HK-2 (cell line): Measurements from ENCODE around the gene ETS1.
A peak's percentile ranks its signal among the peaks of the same experiment; 100 is the strongest.

ENCODE experiments used
- DNase-seq: peaks from one replicate; pipeline ENCODE4 v3.0.0-alpha.2; 2018; ENCODE audit not compliant: unreplicated experiment

Gene ETS1

GRCh38 chr11:128568166-128568778, 19.1 kb downstream of the ETS1 start:
- no peak for DNase-seq

GRCh38 chr11:128567130-128567529, 20.2 kb downstream of the ETS1 start:
- DNase-seq: no peak

GRCh38 chr11:128565881-128566280, 21.5 kb downstream of the ETS1 start:
- DNase-seq: no peak

- no peak for DNase-seq
These were observed 22.6 kb downstream of the ETS1 start for GRCh38 chr11:128564642-128565245.

GRCh38 chr11:128563942-128564641, 23.3 kb downstream of the ETS1 start:
- DNase-seq: no peak

GRCh38 chr11:128563308-128563707, 24.1 kb downstream of the ETS1 start:
- no peak for DNase-seq

- DNase-seq: no peak
These were observed 27.8 kb downstream of the ETS1 start for GRCh38 chr11:128559496-128560103.

- no peak for DNase-seq
These were observed 31.8 kb downstream of the ETS1 start for GRCh38 chr11:128555606-128556005.

- DNase-seq: no peak
These were observed 33.5 kb downstream of the ETS1 start for GRCh38 chr11:128553662-128554362.

GRCh38 chr11:128552783-128553661, 34.3 kb downstream of the ETS1 start:
- peak; percentile 15 for DNase-seq

- DNase-seq: no peak
These were observed 35.6 kb downstream of the ETS1 start for GRCh38 chr11:128551611-128552335.

GRCh38 chr11:128551058-128551457, 36.3 kb downstream of the ETS1 start:
- DNase-seq: no peak

GRCh38 chr11:128550261-128550821, 37.0 kb downstream of the ETS1 start:
- no peak for DNase-seq

GRCh38 chr11:128549256-128549944, 38.0 kb downstream of the ETS1 start:
- no peak for DNase-seq

- DNase-seq: no peak
These were observed 38.6 kb downstream of the ETS1 start for GRCh38 chr11:128548649-128549255.

- no peak for DNase-seq
These were observed 39.3 kb downstream of the ETS1 start for GRCh38 chr11:128547946-128548648.

GRCh38 chr11:128546916-128547315, 40.4 kb downstream of the ETS1 start:
- no peak for DNase-seq

GRCh38 chr11:128544471-128545051, 42.8 kb downstream of the ETS1 start:
- no peak for DNase-seq
